ENCODE results near the gene UGT2B7.

Gene UGT2B7

DNA sequence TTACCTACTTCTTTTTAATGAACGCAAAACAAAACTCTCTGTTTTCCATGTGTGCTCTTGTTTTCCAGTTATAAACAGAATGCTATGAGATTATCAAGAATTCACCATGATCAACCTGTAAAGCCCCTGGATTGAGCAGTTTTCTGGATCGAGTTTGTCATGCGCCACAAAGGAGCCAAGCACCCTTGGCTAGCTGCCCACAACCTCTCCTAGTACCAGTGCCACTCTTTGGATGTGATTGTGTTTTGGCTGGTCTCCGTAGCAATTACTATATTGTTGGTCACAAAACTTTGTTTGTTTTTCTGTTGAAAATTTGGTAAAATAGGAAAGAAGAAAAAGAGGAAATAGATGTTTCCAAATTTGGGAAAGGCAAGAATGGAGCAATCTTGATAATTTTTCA, 51.1 kb downstream of the UGT2B7 start:
- H3K9me3 Mint-ChIP-seq = no peaks in the 10 kb centered on the region
- no peaks in the 10 kb centered on the region for H3K27me3 Mint-ChIP-seq (ENCODE audit: low read depth)
- no peak overlapping the region for H3K27ac Mint-ChIP-seq
- H3K36me3 Mint-ChIP-seq (ENCODE audit: low read depth) = no peaks in the 10 kb centered on the region
- no peaks in the 10 kb centered on the region for H3K4me1 Mint-ChIP-seq
- TF ChIP-seq, protein P1, sequence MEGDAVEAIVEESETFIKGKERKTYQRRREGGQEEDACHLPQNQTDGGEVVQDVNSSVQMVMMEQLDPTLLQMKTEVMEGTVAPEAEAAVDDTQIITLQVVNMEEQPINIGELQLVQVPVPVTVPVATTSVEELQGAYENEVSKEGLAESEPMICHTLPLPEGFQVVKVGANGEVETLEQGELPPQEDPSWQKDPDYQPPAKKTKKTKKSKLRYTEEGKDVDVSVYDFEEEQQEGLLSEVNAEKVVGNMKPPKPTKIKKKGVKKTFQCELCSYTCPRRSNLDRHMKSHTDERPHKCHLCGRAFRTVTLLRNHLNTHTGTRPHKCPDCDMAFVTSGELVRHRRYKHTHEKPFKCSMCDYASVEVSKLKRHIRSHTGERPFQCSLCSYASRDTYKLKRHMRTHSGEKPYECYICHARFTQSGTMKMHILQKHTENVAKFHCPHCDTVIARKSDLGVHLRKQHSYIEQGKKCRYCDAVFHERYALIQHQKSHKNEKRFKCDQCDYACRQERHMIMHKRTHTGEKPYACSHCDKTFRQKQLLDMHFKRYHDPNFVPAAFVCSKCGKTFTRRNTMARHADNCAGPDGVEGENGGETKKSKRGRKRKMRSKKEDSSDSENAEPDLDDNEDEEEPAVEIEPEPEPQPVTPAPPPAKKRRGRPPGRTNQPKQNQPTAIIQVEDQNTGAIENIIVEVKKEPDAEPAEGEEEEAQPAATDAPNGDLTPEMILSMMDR (IDR thresholded peaks at IDR 0.05; ENCODE audit: unreplicated experiment in 3 of 3) = no peak
- H3K4me3 Mint-ChIP-seq = no peak overlapping the region

DNA sequence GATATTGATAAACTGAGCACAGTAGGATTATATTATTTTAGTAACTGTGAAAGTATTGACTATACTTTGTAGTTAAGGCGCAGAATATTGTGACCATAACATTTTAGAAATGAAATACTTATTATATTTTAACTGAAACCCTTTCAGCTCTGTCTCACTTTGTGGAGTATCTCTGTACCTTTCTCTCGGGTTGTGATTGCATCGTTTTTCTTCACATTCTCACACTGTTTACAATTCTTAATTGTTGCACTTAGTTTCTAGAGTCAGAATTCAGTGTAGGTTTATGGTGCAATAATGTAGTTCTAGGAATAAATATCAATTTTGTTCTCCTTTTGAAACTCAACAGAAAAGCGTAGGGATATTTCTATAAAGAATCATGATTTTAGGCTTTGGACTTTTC, 57.7 kb downstream of the UGT2B7 start:
- H3K4me3 Mint-ChIP-seq = no peak overlapping the region
- no peaks in the 10 kb centered on the region for H3K4me1 Mint-ChIP-seq
- H3K9me3 Mint-ChIP-seq = no peaks in the 10 kb centered on the region
- no peak overlapping the region for H3K27ac Mint-ChIP-seq
- H3K36me3 Mint-ChIP-seq (ENCODE audit: low read depth) = no peaks in the 10 kb centered on the region
- TF ChIP-seq, protein P1 (IDR thresholded peaks at IDR 0.05; ENCODE audit: unreplicated experiment in 3 of 3) = no peak
- H3K27me3 Mint-ChIP-seq (ENCODE audit: low read depth) = no peaks in the 10 kb centered on the region

DNA sequence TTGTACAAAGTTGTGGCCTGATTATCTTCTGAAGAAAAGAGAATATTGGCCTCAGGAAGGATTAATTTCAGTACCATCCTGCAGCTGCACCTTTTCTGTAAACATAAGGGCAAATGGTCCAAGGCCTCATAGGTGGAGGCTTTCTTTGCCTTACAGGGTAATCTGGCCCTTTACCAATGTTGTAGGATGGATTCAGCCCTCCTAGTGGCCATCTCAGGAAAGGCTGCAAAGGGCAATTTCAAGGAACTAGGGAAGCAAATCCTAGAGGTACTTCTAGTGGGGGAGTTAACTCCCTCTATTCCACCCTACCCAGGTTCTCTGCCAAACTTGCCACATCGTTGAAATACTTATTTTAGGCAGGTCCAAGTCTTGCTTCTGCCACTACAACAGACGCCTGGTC, 60.6 kb downstream of the UGT2B7 start:
- Mint-ChIP-seq H3K4me1 (no peaks in the 10 kb centered on the region), H3K27me3 (ENCODE audit: low read depth) (no peaks in the 10 kb centered on the region), H3K27ac (no peak overlapping the region), H3K9me3 (no peaks in the 10 kb centered on the region), H3K4me3 (no peak overlapping the region), H3K36me3 (ENCODE audit: low read depth) (no peaks in the 10 kb centered on the region)
- TF ChIP-seq, protein P1 (IDR thresholded peaks at IDR 0.05; ENCODE audit: unreplicated experiment in 3 of 3) = no peak
